ENCODE results near the gene ERBB4.

The ERBB4 gene

DNA sequence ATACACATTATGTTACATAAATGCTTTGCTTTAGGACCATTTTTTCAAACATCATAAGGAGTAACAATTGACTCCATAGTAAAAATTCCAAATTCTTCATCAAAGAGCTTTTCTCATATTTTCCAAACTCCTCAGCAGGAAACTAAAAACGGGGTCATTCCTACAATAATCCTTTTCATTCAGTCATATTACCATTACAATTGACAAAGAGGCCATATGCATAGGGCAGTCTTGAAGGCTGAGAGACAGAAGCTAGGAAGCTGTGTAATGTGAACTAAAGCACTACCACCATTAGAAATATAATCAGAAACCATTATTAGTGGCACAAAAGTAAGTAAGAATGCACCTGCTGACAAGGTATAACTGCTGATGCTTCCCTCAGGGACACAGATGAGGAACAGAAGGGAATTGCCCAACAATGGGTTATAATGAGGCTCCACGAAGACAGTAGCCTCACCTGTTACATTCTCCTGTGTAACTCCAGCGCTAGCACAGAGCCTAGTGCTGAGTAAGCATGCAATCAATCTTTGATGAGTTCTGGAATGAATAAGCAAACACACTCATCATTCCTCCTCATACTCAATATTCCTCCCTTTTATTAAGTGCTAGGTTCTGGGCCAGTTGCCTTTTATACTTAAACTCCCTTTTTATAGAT is 1039.9 kb downstream of the ERBB4 start:
- in situ Hi-C loops (cut with MboI; ENCODE audit: low sequenced_read_pairs) = no loop called here

GRCh38 chr2:211495339-211495738 is 1043.3 kb downstream of the ERBB4 start:
- in situ Hi-C loops (cut with MboI; ENCODE audit: low sequenced_read_pairs) = no loop called here

DNA sequence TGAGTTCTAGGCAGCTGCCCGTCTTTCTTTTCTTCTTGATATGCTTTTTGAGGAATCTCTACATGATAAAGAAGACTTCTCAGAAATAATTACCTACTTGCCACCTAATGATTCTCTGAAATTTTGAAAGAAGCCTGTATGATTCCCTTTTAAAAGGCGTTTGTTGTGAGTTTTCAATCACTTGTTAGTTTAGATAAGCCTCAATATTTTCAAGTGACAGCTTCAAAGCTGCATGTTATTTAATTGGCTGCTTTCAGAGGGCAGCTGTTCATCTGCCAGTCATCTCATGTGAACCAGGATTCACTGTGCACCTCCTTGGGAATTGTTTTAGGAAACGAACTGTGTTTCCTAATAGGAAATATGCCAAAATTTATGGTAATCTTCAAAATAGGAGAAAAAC is 1044.1 kb downstream of the ERBB4 start:
- in situ Hi-C loops (cut with MboI; ENCODE audit: low sequenced_read_pairs) = no loop called here

DNA sequence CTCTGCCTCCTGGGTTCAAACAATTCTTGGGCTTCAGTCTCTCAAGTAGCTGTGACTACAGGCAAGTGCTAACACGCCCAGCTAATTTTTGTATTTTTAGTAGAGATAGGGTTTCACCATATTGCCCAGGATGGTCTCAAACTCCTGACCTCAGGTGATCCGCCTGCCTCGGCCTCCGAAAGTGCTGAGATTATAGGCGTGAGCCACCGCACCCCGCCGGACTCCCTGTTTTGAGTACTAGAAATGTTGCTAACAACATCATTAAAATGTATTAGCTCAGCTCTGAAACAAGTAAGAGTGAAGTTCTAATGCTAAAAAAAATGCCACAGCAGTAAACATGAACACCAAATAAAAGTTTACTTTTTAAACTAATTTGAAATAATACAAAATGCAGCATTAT is 1044.5 kb downstream of the ERBB4 start:
- in situ Hi-C loops (cut with MboI; ENCODE audit: low sequenced_read_pairs) = no loop called here

DNA sequence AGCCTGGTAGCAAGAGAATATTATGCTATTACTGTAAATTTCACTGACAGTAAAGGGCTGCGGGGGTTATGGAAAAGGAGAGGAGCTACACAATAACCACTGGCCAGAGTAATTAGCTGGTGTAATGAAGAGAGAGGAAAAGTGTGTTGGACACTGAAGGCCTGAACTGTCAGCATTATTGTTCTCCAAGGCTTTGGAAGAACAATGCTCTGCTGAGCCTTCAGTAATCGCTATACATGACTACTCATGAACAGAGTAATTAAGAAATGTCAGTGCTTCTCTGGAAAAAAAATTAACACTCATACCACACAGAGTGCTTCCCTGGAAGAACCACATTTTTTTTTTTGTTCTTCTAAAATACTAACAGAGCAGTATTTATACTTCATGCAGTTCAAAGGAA is 1050.9 kb downstream of the ERBB4 start:
- in situ Hi-C loops (cut with MboI; ENCODE audit: low sequenced_read_pairs) = no loop called here

GRCh38 chr2:211479536-211480150 is 1059.0 kb downstream of the ERBB4 start:
- in situ Hi-C loops (cut with MboI; ENCODE audit: low sequenced_read_pairs) = no loop called here

GRCh38 chr2:211477537-211478275 is 1060.9 kb downstream of the ERBB4 start:
- in situ Hi-C loops (cut with MboI; ENCODE audit: low sequenced_read_pairs) = no loop called here

DNA sequence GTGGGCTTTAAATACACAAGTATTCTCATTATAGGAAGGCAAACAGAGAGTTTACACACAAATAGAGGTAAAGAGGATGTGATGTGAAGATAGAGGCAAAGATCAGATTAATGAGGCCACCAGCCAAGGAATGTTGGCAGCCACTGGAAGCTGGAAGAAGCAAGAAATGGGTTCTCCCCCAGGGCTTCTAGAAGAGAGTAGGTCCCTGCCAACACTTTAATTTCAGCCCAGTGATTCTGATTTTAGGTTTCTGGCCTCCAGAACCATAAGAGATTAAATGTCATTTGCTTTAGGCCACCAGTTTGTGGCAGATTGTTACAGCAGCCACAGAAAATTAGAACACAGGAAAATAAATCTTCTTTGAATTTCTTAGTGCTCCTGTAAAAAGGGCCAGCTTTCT is 1065.5 kb downstream of the ERBB4 start:
- in situ Hi-C loops (cut with MboI; ENCODE audit: low sequenced_read_pairs) = no loop called here

DNA sequence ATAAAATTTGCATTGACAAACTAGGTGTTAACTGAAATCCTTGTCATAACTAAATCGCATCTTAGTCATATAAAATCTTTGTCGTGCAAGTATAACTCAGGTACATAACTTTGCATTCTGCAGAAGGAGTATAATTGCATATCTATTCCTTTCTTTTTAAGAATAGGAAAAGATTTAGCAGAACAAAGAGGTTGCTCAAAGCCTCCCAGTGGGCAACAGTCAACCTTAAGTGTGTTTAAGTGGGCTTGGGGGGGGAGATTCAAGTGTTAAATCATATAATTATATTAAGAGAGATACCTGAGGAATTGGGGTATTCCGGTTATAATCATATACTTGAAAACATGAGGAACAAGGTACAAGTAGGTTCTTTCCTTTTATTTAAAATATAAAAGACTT is 1068.9 kb downstream of the ERBB4 start:
- in situ Hi-C loops (cut with MboI; ENCODE audit: low sequenced_read_pairs) = no loop called here

- in situ Hi-C loops (cut with MboI; ENCODE audit: low sequenced_read_pairs) = no loop called here
Measured at GRCh38 chr2:211468877-211469663, 1069.5 kb downstream of the ERBB4 start.

DNA sequence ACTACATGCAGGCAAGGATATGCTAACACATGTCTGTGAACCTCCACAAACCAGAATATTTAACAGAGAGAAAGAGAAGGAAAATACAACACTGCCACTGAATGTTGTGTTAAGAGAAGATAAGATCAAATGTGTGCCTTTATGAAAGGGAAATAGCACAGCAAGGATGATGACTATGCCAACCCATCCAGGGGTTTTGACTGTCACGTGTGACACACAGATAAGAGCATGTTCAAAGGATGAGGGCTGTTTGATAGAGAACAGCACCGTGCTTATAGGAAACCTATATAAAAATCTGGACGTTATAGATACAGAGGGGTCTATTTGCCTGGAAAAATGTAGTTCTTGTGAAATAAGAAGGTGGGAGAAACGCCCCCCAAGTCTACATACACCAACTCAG is 1070.4 kb downstream of the ERBB4 start:
- in situ Hi-C loops (cut with MboI; ENCODE audit: low sequenced_read_pairs) = no loop called here

DNA sequence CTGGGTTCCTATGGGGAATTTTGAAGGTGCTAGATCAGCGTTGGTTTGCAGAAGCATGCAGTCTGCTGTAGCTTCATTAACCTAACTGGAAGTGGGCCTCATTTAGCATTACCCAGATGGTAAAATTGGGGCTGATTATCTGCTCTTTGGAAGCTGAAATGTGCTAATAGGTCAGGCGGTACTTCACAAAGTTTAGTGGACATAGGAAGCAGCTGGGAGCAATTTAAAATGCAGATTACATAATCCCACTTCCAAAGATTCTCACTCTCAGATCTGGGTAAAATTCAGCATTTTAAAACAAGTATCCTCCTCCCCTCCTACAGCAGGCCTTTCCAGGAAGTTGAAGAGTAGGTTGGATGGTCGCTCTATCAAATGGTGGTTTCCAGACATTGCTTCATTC is 1075.2 kb downstream of the ERBB4 start:
- in situ Hi-C loops (cut with MboI; ENCODE audit: low sequenced_read_pairs) = no loop called here

GRCh38 chr2:211458974-211459373 is 1079.6 kb downstream of the ERBB4 start:
- in situ Hi-C loops (cut with MboI; ENCODE audit: low sequenced_read_pairs) = no loop called here

GRCh38 chr2:211457325-211457724 is 1081.3 kb downstream of the ERBB4 start:
- in situ Hi-C loops (cut with MboI; ENCODE audit: low sequenced_read_pairs) = no loop called here

GRCh38 chr2:211455216-211455841 is 1083.3 kb downstream of the ERBB4 start:
- in situ Hi-C loops (cut with MboI; ENCODE audit: low sequenced_read_pairs) = no loop called here

DNA sequence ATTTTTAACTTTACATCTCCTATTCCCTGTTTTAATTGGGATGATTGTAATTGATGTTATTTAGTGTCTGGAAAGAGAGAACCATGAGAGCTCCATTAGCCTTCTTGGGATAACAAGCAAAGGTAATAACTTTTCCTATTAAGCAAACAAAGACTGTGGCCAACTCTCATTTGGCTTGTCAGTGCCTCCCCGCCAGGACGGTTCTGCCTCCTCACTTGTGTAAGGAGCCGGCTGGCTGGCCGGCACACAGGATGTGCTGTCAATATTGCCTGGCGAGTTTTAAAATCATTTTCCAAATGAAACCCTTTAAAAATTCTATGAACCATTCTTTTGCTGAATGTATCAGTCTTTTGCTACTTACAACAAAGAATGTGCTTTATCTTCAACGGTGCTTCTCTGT is 1083.9 kb downstream of the ERBB4 start:
- in situ Hi-C loops (cut with MboI; ENCODE audit: low sequenced_read_pairs) = no loop called here

DNA sequence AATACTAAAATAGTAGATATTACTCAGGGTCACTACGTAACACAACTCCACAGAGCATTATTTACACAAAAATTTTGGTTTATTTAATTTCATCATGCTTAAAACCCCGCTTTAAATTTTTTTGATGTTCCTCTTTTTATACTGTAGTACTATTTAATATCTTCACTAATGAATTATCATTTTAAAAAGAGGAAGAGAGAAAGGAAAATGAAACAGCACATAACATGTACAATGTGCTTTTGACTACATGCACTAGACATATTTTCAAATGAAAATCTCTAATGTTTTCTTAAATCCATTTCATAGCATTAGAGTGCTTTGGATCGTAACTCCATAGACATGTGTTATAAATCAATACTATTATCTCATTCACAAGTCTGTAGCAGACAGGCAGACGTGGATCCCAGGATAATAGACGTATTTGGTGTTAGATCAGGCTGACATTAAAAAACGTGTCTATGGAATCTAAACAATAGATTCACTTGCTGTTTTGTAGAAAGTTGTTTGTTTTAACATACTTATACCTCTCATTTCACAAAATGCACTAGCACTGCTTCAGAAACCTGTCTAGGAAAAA is 1085.2 kb downstream of the ERBB4 start:
- in situ Hi-C loops (cut with MboI; ENCODE audit: low sequenced_read_pairs) = no loop called here

- in situ Hi-C loops (cut with MboI; ENCODE audit: low sequenced_read_pairs) = no loop called here
Measured at GRCh38 chr2:211451642-211452041, 1087.0 kb downstream of the ERBB4 start.

DNA sequence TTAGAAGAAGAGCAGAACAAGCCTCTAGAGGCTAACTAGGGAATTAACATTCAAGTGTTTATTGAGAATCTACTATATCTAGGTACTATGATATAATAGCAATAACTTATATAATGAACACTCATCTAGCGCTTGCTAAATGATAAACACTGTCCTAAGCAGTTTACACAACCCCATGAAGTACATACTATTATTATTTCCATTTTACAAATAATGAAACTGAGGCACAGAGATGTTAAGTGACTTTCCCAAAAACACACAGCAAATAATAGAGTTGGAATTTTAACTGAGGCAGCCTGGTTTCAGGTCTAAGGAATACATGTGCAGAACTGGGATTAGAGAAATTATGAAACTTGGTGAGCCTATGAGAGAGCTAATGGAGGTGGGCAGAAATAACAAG is 1088.8 kb downstream of the ERBB4 start:
- in situ Hi-C loops (cut with MboI; ENCODE audit: low sequenced_read_pairs) = no loop called here

GRCh38 chr2:211447548-211447947 is 1091.1 kb downstream of the ERBB4 start:
- in situ Hi-C loops (cut with MboI; ENCODE audit: low sequenced_read_pairs) = no loop called here

DNA sequence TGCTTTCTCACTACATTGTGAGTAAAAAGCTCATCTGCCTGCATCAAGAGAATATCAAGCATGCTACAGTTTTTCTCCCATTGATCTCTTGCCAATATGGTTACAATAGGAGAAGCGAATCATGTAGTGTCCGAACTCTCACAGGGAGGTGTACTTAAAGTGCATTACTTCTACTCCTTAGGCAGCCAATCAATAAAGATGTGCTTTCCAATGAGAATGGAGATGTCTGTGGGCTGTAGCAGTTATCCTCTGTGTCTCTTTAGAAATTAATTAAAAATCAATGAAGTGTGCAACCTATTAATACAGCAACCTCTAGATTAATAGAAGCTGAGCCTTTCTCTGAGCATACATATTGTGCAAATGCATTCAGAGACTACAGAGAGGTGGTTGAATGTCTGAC is 1098.5 kb downstream of the ERBB4 start:
- in situ Hi-C loops (cut with MboI; ENCODE audit: low sequenced_read_pairs) = no loop called here
